ENCODE results near the gene VPS8.

VPS8 gene

DNA sequence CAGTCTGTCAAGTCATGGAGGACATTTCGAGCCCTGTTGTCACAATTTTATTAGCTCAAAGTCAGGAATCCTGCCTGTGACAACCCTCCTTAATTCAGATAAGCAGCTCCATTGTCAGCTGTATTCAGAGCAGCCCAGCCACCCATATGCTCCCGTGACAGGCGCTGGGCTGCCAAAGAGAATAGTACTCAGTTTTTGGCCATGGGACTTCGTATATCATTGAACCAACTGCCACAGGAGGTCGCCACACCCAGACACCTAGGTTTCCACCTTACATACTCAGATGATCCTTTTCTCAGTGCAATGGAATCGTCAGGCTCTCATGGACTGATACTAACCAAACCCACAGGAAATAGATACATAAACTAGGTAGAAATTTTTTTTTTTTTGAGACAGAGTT lies 240.7 kb downstream of the VPS8 start:
- no peak for DNase-seq (ENCODE audit: low read depth, low spot score)

DNA sequence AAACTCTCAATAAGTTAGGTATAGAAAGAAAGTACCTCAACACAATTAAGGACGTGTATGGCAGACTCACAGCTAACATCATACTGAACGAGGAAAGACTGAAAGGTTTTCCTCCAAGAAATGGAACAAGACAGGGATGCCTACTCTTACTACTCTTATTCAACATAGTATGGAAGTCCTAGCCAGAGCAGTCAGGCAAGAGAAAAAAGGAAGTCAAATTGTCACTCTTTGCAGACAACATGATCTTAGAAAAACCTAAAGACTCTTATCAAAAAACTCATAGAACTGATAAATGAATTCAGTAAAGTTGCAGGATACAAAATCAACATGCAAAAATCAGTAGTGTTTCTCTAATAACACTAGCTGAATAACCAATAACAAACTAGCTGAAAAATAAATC lies 244.9 kb downstream of the VPS8 start:
- no peak for DNase-seq (ENCODE audit: low read depth, low spot score)

DNA sequence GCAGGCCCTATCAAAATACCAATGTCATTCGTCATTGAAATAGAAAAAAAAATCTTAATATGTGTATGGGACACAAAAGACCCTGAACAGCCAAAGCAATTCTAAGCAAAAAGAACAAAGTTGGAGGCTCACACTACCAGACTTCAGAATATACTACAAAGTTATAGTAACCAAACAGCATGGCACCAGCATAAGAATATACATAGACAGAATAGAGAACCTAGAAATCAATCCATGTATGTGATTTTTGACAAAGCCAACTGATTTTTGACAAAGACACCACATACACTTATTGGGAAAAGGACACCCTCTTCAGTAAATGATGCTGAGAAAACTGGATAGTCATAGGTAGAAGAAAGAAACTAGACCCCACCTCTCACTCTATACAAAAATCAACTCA lies 245.9 kb downstream of the VPS8 start:
- no peak for DNase-seq (ENCODE audit: low read depth, low spot score)

DNA sequence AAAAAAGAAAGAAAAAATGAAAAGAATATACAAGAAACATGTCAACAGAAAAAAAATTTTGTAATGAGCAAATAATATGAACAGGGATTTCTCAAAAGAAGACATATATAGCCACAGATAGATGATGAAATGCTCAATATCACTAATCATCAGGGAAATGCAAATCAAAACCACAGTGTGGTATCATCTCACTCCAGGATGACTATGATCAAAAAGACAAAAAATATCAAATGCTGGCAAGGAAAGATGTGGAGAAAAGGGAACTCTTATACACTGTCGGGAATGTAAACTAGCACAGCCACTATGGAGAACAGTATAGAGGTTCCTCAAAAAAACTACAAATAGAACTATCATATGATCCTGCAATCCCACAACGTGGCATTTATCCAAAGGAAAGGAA lies 246.8 kb downstream of the VPS8 start:
- no peak for DNase-seq (ENCODE audit: low read depth, low spot score)

DNA sequence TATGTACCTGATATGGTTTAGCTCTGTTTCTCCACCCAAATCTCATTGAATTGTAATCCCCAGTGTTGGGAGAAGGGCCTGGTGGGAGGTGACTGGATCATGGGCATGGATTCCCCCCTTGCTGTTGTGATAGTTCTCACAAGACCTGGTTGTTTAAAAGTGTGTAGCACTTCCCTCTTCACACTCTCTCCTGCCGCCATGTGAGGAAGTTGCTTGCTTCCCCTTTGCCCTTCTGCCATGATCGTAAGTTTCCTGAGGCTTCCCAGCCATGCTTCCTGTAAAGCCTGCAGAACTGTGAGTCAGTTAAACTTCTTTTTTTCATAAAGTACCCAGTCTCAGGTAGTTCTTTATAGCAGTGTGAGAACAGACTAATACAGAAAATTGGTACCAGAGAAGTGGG lies 247.8 kb downstream of the VPS8 start:
- no peak for DNase-seq (ENCODE audit: low read depth, low spot score)

- no peak for DNase-seq (ENCODE audit: low read depth, low spot score)
Observed at GRCh38 chr3:185060655-185061054, 248.7 kb downstream of the VPS8 start.

GRCh38 chr3:185062191-185062590 lies 250.2 kb downstream of the VPS8 start:
- DNase-seq (ENCODE audit: low read depth, low spot score) = no peak

DNA sequence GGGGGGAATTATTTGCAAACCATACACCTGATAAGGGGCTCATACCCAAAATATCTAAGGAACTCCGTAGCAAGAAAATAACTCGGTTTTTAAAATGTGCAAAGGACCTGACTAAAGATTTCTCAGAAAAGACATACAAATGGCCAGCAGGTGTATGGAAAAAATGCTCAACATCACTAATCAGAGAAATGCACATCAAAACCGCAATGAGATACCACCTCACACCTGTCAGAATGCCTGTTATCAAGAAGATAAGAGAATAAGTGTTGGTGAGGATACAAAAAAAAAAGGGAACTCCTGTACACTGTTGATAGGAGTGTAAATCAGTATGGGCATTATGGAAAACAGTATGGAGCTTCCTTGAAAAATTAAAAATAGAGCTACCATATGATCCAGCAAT lies 251.5 kb downstream of the VPS8 start:
- no peak for DNase-seq (ENCODE audit: low read depth, low spot score)

- no peak for DNase-seq (ENCODE audit: low read depth, low spot score)
Observed at GRCh38 chr3:185065059-185065458, 253.1 kb downstream of the VPS8 start.

DNA sequence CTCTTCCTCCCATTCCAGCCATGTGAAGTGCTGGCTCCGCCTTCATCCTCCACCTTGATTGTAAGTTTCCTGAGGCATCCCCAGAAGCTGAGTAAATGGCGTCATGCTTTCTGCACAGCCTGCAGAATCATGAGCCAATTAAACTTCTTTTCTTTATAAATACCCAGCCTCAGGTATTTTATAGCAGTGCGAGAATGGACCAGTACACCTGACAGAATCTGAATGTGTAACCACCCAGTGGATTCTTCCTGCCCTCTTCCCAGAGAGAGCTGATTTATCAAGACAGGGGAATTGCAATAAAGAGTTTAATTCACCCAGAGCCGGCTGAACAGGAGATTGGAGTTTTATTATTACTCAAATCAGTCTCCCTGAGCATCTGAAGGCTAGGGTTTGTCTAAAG lies 254.3 kb downstream of the VPS8 start:
- no peak for DNase-seq (ENCODE audit: low read depth, low spot score)

DNA sequence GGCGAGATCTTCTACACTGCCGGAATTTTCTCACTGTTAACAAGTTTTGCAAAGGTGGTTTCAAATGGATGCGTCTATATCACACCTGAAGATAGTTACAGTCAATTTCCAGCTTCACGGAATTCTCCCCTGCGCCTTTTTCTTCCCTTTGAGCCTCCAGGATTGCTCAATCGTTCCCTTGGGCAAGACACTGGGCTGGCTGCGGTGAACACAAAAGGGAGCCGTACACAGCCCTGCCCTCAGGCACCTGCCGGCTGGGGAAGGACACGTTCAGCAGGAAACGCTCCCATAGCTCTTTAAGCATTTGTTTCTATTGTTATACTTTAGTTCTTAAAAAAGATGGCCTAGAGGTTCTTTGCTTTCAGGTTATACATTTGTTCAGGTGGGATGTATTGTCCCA lies 255.2 kb downstream of the VPS8 start:
- no peak for DNase-seq (ENCODE audit: low read depth, low spot score)

DNA sequence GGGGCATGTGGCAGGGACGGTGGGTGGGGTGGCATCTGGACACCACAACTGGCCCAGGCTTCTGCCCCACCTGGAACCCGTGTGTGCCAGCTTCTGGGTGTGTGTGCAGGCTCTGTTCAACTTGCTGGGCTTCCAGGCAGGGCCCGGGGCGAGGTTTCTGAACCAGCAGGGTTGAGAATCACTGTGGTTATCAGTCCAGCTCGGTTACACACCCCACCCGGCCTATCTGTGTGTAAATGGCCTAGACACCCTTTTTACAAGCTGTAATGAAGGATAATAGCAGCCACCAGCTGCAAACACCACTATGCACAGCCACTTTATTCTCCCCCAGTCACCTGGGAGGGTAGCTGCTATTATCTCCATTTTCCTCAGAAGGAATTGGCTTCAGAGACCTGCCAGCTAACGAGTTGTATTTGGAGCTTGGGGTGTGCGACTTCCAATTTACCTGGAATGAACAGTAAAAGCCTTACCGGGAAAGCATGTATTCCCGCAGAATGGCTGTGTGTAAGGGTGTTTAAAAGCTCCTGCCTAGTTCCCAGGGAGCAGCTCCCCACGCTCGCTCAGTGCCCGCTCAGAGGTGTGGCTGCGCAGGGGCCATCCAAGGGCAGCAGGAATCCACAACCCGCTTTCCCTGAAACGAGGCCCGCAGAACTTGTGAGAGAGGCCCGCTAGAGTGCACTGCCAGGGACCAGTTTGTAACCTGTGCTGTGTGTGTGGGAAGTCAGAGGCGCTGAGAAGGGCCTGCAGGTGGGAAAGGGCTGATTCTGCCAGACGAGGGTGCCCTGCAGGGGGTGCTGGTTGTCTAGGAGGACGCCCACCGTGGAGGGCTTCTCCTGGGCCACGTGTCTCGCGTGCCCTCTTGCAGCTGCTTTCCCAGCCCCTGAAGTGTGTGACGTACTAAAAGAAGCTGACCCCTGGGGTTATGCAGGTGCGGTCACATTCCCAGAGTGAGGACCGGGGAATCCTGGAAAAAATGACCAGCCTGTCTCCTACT lies 257.4 kb downstream of the VPS8 start:
- DNase-seq (ENCODE audit: low read depth, low spot score) = no peak

GRCh38 chr3:185070491-185071286 lies 258.7 kb downstream of the VPS8 start:
- DNase-seq (ENCODE audit: low read depth, low spot score) = no peak

DNA sequence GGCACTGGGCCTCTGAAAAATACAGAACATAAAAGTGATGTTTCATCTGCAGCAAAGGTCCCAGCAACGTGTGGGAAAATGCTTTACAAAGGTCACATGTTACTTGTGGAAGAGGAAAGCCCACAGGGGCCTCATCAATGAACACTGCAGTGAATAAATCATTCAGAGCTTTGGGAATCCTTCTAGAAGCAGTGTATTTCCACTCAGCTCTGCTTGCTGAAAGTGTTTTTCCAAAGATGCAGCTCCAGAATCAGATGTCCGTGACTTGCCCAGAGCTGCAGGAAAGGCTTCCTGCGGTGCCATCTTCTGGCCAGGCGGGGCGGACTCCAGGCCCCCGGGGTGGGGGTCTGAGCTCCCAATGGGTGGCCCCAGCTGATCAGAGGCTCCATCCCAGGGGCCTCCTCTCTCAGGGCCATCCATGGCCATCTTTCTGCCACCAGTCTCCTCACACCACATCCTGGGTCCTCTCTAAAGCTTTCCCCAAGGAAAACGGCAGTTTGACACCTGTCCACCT lies 259.4 kb downstream of the VPS8 start:
- no peak for DNase-seq (ENCODE audit: low read depth, low spot score)

DNA sequence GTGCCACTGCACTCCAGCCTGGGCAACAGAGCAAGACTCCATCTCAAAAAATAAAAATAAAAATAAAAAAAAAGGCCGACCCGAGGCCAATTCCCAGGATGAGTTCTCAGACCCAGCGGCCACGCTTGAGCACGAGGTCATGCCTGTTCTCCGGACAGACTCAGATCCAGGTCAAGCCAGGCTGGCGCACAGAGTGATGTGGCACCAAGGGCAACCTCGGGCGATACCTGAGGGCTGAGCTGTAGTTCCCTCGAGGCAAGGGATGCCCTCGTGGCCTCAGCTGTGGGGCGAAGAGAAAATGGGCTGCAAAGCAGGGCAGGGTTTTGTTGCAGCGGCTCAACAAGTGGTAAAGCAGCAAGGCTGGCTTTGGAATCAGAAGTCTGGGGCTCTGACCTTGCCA lies 263.6 kb downstream of the VPS8 start:
- DNase-seq (ENCODE audit: low read depth, low spot score) = no peak

- no peak for DNase-seq (ENCODE audit: low read depth, low spot score)
Observed at GRCh38 chr3:185076219-185076618, 264.3 kb downstream of the VPS8 start.

GRCh38 chr3:185079625-185080024 lies 267.7 kb downstream of the VPS8 start:
- DNase-seq (ENCODE audit: low read depth, low spot score) = no peak

GRCh38 chr3:185081521-185081920 lies 269.6 kb downstream of the VPS8 start:
- DNase-seq (ENCODE audit: low read depth, low spot score) = no peak

- no peak for DNase-seq (ENCODE audit: low read depth, low spot score)
Observed at GRCh38 chr3:185082149-185082548, 270.2 kb downstream of the VPS8 start.

DNA sequence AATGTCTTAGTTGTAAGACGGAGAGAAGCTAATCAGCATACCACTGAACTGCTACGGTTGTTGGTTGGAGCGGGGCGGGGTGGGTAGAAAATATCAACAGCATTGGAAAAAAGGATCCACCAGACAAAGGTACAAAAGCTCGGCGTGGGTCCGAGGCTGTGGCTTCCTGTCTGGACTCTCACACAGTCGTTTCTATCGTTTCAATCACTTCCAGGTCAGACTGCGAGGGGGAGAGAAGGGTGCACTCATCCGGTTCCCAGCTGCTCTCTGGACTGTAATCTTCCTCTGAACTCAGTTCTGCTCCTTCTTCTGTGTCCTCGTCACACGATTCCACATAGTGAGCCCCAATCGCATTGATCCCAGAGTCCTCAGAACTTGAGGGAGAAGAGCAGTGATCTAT lies 270.9 kb downstream of the VPS8 start:
- DNase-seq (ENCODE audit: low read depth, low spot score) = no peak

DNA sequence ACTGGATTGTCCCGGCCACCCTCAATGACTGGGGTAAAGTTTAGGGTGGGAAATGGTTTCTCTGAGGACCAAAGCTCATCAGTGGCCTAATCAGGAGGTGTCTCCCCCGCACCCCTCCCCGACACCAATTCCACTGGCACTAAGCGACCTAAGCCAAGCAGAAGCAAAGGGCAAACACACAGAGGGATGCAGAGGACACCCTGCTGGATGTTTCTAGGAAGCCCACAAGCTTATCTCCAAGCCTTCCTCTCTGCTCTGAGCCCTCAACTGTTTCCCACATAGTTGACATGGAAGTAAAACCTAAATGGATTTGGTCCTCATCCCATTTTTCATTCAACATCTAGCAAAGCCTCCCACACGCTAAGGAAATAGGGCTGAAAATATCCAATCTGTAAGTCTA lies 272.4 kb downstream of the VPS8 start:
- no peak for DNase-seq (ENCODE audit: low read depth, low spot score)

DNA sequence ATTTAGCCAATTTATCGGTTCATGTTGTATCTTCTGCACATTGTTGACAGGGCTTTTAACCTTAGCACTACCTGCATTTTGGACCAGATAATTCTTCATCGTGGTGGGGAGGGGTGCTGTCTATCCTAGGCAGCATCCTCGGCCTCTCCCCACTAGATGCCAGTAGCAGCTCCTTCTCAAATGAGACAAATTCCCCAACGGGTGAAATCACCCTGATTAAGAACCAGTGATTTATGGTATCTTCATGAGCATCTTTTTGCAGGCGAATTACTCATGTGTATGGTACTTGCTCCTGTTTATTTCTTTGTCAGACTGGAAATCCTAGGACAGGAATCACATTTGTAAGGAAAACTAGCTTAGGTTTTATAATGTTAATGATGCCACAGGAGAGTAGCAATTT lies 272.9 kb downstream of the VPS8 start:
- DNase-seq (ENCODE audit: low read depth, low spot score) = no peak

DNA sequence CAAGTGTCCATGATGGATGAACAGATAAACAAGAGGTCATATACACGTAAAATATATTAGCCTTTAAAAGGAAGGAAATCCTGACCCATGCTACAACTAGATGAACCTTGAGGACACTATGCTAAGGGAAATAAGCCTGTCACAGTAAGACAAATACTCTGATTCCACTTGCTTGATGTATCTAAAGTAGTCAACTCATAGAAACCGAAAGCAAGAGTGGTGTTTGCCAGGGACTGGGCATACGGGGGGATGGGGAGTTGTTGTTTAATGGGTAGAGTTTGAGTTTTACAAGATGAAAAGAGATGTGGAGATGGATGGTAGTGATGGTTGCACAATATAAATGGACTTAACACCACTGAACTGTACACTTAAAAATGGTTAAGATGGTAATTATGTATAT lies 275.5 kb downstream of the VPS8 start:
- DNase-seq (ENCODE audit: low read depth, low spot score) = no peak

Data from activated CD4-positive, CD25-positive, alpha-beta regulatory T cell treated with anti-CD3 and anti-CD28 coated beads, Interleukin-2, amount 50 U/mL, for 16 hours (primary cell).